ENCODE measurements around the gene UQCR10.

UQCR10 gene

GRCh38 chr22:29803190-29803589 is 36.0 kb downstream of the UQCR10 start:
- H3K27ac ChIP-seq (ENCODE audit: low read depth, low read length) = no peak overlapping the region
- no peak for TF ChIP-seq EZH2phosphoT487 (IDR thresholded peaks at IDR 0.05; ENCODE audit: borderline replicate concordance, low read length)
- no peak for TF ChIP-seq CTCF (IDR thresholded peaks at IDR 0.05; ENCODE audit: low read depth, low read length, poor library complexity, severe bottlenecking)
- H3K9me3 ChIP-seq (ENCODE audit: control insufficient read depth, insufficient read depth, low read length) = no peaks in the 10 kb centered on the region
- peaks cover 79% of the 10 kb centered on the region for H3K36me3 ChIP-seq (ENCODE audit: control insufficient read depth, low read length)
- no peak overlapping the region for H3K4me2 ChIP-seq (ENCODE audit: low read length)
- no peaks in the 10 kb centered on the region for H3K27me3 ChIP-seq (ENCODE audit: control insufficient read depth, low read length)
- no peaks in the 10 kb centered on the region for H3K9me2 ChIP-seq (replicated peaks; ENCODE audit: control insufficient read depth, low read length)
- H3F3A ChIP-seq (ENCODE audit: control insufficient read depth, insufficient read depth) = no peaks in the 10 kb centered on the region
- no peaks in the 10 kb centered on the region for H3K79me2 ChIP-seq (ENCODE audit: control insufficient read depth, low read length)
- no peak overlapping the region for H3K4me3 ChIP-seq (ENCODE audit: low read length)
- no peaks in the 10 kb centered on the region for H4K20me1 ChIP-seq (ENCODE audit: control insufficient read depth, insufficient read depth, low read depth, low read length)
- H3K4me1 ChIP-seq (ENCODE audit: control insufficient read depth, low read length) = peaks cover 13% of the 10 kb centered on the region

DNA sequence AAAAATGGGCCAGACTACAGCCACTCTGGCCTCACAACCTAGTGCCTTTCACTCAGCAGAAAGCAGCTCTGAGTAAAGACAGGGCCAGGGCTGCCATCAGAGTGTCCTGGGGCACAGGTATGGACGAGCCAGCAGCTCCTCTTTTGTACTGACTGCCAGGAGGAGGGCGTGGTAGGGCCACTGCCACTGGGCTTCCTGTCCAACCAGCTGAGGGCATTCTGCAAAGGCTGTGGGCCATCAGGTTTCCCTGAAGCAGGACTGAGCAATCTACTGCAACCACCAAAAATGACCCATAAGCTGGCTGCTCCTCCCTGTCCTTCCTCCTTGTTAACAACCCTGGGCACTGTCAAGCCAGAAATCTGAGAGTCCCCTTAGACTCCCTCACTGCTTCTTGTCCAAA is 37.8 kb downstream of the UQCR10 start:
- Histone ChIP-seq H3K27ac (ENCODE audit: low read depth, low read length) (no peak overlapping the region), H3K27me3 (ENCODE audit: control insufficient read depth, low read length) (no peaks in the 10 kb centered on the region), H3K9me3 (ENCODE audit: control insufficient read depth, insufficient read depth, low read length) (no peaks in the 10 kb centered on the region), H3K36me3 (ENCODE audit: control insufficient read depth, low read length) (peaks cover 68% of the 10 kb centered on the region), H3F3A (ENCODE audit: control insufficient read depth, insufficient read depth) (no peaks in the 10 kb centered on the region), H3K79me2 (ENCODE audit: control insufficient read depth, low read length) (no peaks in the 10 kb centered on the region), H3K4me3 (ENCODE audit: low read length) (no peak overlapping the region), H3K4me1 (ENCODE audit: control insufficient read depth, low read length) (no peaks in the 10 kb centered on the region), H4K20me1 (ENCODE audit: control insufficient read depth, insufficient read depth, low read depth, low read length) (no peaks in the 10 kb centered on the region), H3K4me2 (ENCODE audit: low read length) (no peak overlapping the region), H3K9me2 (replicated peaks; ENCODE audit: control insufficient read depth, low read length) (no peaks in the 10 kb centered on the region)
- TF ChIP-seq CTCF (IDR thresholded peaks at IDR 0.05; ENCODE audit: low read depth, low read length, poor library complexity, severe bottlenecking) = no peak
- TF ChIP-seq EZH2phosphoT487 (IDR thresholded peaks at IDR 0.05; ENCODE audit: borderline replicate concordance, low read length) = no peak

GRCh38 chr22:29806196-29806595 is 39.0 kb downstream of the UQCR10 start:
- Histone ChIP-seq H4K20me1 (ENCODE audit: control insufficient read depth, insufficient read depth, low read depth, low read length) (no peaks in the 10 kb centered on the region), H3K9me3 (ENCODE audit: control insufficient read depth, insufficient read depth, low read length) (no peaks in the 10 kb centered on the region), H3K79me2 (ENCODE audit: control insufficient read depth, low read length) (no peaks in the 10 kb centered on the region), H3K36me3 (ENCODE audit: control insufficient read depth, low read length) (peaks cover 69% of the 10 kb centered on the region), H3K4me3 (ENCODE audit: low read length) (no peak overlapping the region), H3K4me1 (ENCODE audit: control insufficient read depth, low read length) (no peaks in the 10 kb centered on the region), H3K9me2 (replicated peaks; ENCODE audit: control insufficient read depth, low read length) (no peaks in the 10 kb centered on the region), H3K27me3 (ENCODE audit: control insufficient read depth, low read length) (no peaks in the 10 kb centered on the region), H3K27ac (ENCODE audit: low read depth, low read length) (no peak overlapping the region), H3K4me2 (ENCODE audit: low read length) (no peak overlapping the region), H3F3A (ENCODE audit: control insufficient read depth, insufficient read depth) (no peaks in the 10 kb centered on the region)
- TF ChIP-seq CTCF (IDR thresholded peaks at IDR 0.05; ENCODE audit: low read depth, low read length, poor library complexity, severe bottlenecking) (no peak), EZH2phosphoT487 (IDR thresholded peaks at IDR 0.05; ENCODE audit: borderline replicate concordance, low read length) (no peak)

DNA sequence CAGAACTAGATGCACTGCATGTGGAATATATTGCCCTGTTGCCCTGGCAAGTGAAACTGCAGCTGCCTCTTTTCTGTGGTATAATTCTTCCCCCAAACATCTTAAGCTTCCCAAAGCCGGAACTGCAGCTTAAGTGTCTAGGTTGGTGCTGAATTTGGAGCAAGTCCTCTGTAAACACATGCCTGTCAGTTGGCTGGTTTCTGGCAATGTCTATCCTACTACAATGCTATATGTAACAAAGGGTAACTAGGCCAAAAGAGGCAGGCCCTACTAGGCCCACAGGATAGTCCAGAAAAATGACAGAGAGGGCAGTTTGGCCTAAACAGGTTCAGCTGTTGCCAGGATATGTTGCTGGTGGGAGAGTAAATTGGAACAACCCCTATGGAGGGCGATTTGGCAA is 43.0 kb downstream of the UQCR10 start:
- Histone ChIP-seq H3K4me3 (ENCODE audit: low read length) (no peak overlapping the region), H3K9me2 (replicated peaks; ENCODE audit: control insufficient read depth, low read length) (no peaks in the 10 kb centered on the region), H3K9me3 (ENCODE audit: control insufficient read depth, insufficient read depth, low read length) (no peaks in the 10 kb centered on the region), H3K27me3 (ENCODE audit: control insufficient read depth, low read length) (no peaks in the 10 kb centered on the region), H3K4me1 (ENCODE audit: control insufficient read depth, low read length) (no peaks in the 10 kb centered on the region), H3K36me3 (ENCODE audit: control insufficient read depth, low read length) (peaks cover 75% of the 10 kb centered on the region), H3K27ac (ENCODE audit: low read depth, low read length) (no peak overlapping the region), H3K79me2 (ENCODE audit: control insufficient read depth, low read length) (no peaks in the 10 kb centered on the region), H3K4me2 (ENCODE audit: low read length) (no peak overlapping the region), H4K20me1 (ENCODE audit: control insufficient read depth, insufficient read depth, low read depth, low read length) (no peaks in the 10 kb centered on the region), H3F3A (ENCODE audit: control insufficient read depth, insufficient read depth) (no peaks in the 10 kb centered on the region)
- no peak for TF ChIP-seq EZH2phosphoT487 (IDR thresholded peaks at IDR 0.05; ENCODE audit: borderline replicate concordance, low read length)
- no peak for TF ChIP-seq CTCF (IDR thresholded peaks at IDR 0.05; ENCODE audit: low read depth, low read length, poor library complexity, severe bottlenecking)
